HEK293 (cell line): ENCODE measurements around the gene AZGP1.
A peak's percentile ranks its signal among the peaks of the same experiment; 100 is the strongest.

ENCODE experiments used
- EGR2 ChIP-seq: fragments of 450-650 bp; formaldehyde crosslinking; IDR thresholded peaks from 2 replicates; pipeline ENCODE4 v1.5.1; 2016; ENCODE audit warnings: low read depth, missing biosample characterization, missing genetic modification characterization
- IKZF3 ChIP-seq: fragments of 450-650 bp; IDR thresholded peaks from 2 replicates; pipeline ENCODE4 v1.5.0; 2018; ENCODE audit warnings: missing biosample characterization, mild to moderate bottlenecking, missing genetic modification characterization, moderate library complexity
- KLF10 ChIP-seq: fragments of 450-650 bp; IDR thresholded peaks from 2 replicates; pipeline ENCODE4 v1.5.1; 2018; ENCODE audit warnings: missing biosample characterization, mild to moderate bottlenecking, missing genetic modification characterization
- MEIS1 ChIP-seq: sonication (generic); formaldehyde crosslinking; IDR thresholded peaks from 2 replicates; pipeline ENCODE4 v1.8.1; 2022; ENCODE audit warnings: missing genetic modification reagents, mild to moderate bottlenecking, borderline replicate concordance
- SCRT2 ChIP-seq: fragments of 450-650 bp; formaldehyde crosslinking; IDR thresholded peaks from 2 replicates; pipeline ENCODE4 v1.5.1; 2016; ENCODE audit warnings: missing biosample characterization, missing genetic modification characterization
- TCF7L2 ChIP-seq: IDR thresholded peaks from 2 replicates; pipeline ENCODE4 v1.6.1; 2011; ENCODE audit warnings: low read depth, mild to moderate bottlenecking, inconsistent platforms, low read length, moderate library complexity, borderline replicate concordance
- WT1 ChIP-seq: fragments of 450-650 bp; formaldehyde crosslinking; IDR thresholded peaks from 2 replicates; pipeline ENCODE4 v1.5.1; 2016; ENCODE audit warnings: missing biosample characterization, missing genetic modification characterization
- ZNF132 ChIP-seq: fragments of 450-650 bp; formaldehyde crosslinking; IDR thresholded peaks from 2 replicates; pipeline ENCODE4 v1.5.1; 2017; ENCODE audit warnings: missing biosample characterization, missing genetic modification characterization, borderline replicate concordance
- ZNF155 ChIP-seq: fragments of 450-650 bp; formaldehyde crosslinking; IDR thresholded peaks from 2 replicates; pipeline ENCODE4 v1.5.1; 2016; ENCODE audit warnings: missing biosample characterization, missing genetic modification characterization
- ZNF266 ChIP-seq: fragments of 450-650 bp; formaldehyde crosslinking; IDR thresholded peaks from 2 replicates; pipeline ENCODE4 v1.5.1; 2016; ENCODE audit warnings: missing biosample characterization, missing genetic modification characterization, low read depth
- ZNF324 ChIP-seq: fragments of 450-650 bp; formaldehyde crosslinking; IDR thresholded peaks from 2 replicates; pipeline ENCODE4 v1.5.1; 2016; ENCODE audit warnings: missing biosample characterization, missing genetic modification characterization
- ZNF354C ChIP-seq: fragments of 450-650 bp; formaldehyde crosslinking; IDR thresholded peaks from 2 replicates; pipeline ENCODE4 v1.5.1; 2016; ENCODE audit warnings: missing biosample characterization, missing genetic modification characterization, low read depth, borderline replicate concordance
- ZNF391 ChIP-seq: fragments of 450-650 bp; formaldehyde crosslinking; IDR thresholded peaks from 2 replicates; pipeline ENCODE4 v1.5.1; 2016; ENCODE audit warnings: low read depth, missing biosample characterization, missing genetic modification characterization, borderline replicate concordance
- ZNF416 ChIP-seq: fragments of 450-650 bp; formaldehyde crosslinking; IDR thresholded peaks from 2 replicates; pipeline ENCODE4 v1.5.1; 2016; ENCODE audit warnings: missing biosample characterization, missing genetic modification characterization
- ZNF426 ChIP-seq: fragments of 450-650 bp; formaldehyde crosslinking; IDR thresholded peaks from 2 replicates; pipeline ENCODE4 v1.5.1; 2017; ENCODE audit warnings: missing biosample characterization, missing genetic modification characterization, mild to moderate bottlenecking, inconsistent platforms, moderate library complexity
- ZNF530 ChIP-seq: fragments of 450-650 bp; formaldehyde crosslinking; IDR thresholded peaks from 2 replicates; pipeline ENCODE4 v1.5.1; 2016; ENCODE audit warnings: low read depth, missing biosample characterization, missing genetic modification characterization
- ZNF555 ChIP-seq: fragments of 450-650 bp; formaldehyde crosslinking; conservative IDR thresholded peaks from 2 replicates; pipeline ENCODE4 v1.5.1; 2017; ENCODE audit warnings: missing biosample characterization, mild to moderate bottlenecking, missing genetic modification characterization, inconsistent platforms
- ZNF626 ChIP-seq: fragments of 450-650 bp; sonication (Bioruptor Pico); formaldehyde crosslinking; IDR thresholded peaks from 2 replicates; pipeline ENCODE4 v1.5.1; 2018; ENCODE audit warnings: missing biosample characterization, missing genetic modification characterization, inconsistent platforms
- ZNF670 ChIP-seq: fragments of 450-650 bp; formaldehyde crosslinking; IDR thresholded peaks from 2 replicates; pipeline ENCODE4 v1.5.1; 2016; ENCODE audit warnings: missing biosample characterization, missing genetic modification characterization, low read depth
- TF ChIP-seq, protein P1 (sequence below): fragments of 450-650 bp; formaldehyde crosslinking; IDR thresholded peaks from 2 replicates; pipeline ENCODE4 v1.5.1; 2016; ENCODE audit warnings: missing biosample characterization, missing genetic modification characterization
- TF ChIP-seq, protein P2 (sequence below): fragments of 450-650 bp; formaldehyde crosslinking; IDR thresholded peaks from 2 replicates; pipeline ENCODE4 v1.5.1; 2016; ENCODE audit warnings: missing biosample characterization, missing genetic modification characterization
- TF ChIP-seq, protein P3 (sequence below): fragments of 450-650 bp; formaldehyde crosslinking; IDR thresholded peaks from 2 replicates; pipeline ENCODE4 v1.5.1; 2017; ENCODE audit warnings: missing biosample characterization, missing genetic modification characterization
- TF ChIP-seq, protein P4 (sequence below): fragments of 450-650 bp; formaldehyde crosslinking; IDR thresholded peaks from 2 replicates; pipeline ENCODE4 v1.5.1; 2016; ENCODE audit warnings: missing biosample characterization, missing genetic modification characterization, borderline replicate concordance
- TF ChIP-seq, protein P5 (sequence below): fragments of 450-650 bp; formaldehyde crosslinking; IDR thresholded peaks from 2 replicates; pipeline ENCODE4 v1.5.1; 2016; ENCODE audit warnings: missing biosample characterization, missing genetic modification characterization
- TF ChIP-seq, protein P6 (sequence below): fragments of 450-650 bp; formaldehyde crosslinking; IDR thresholded peaks from 2 replicates; pipeline ENCODE4 v1.5.1; 2016; ENCODE audit warnings: missing biosample characterization, missing genetic modification characterization

AZGP1 gene

DNA sequence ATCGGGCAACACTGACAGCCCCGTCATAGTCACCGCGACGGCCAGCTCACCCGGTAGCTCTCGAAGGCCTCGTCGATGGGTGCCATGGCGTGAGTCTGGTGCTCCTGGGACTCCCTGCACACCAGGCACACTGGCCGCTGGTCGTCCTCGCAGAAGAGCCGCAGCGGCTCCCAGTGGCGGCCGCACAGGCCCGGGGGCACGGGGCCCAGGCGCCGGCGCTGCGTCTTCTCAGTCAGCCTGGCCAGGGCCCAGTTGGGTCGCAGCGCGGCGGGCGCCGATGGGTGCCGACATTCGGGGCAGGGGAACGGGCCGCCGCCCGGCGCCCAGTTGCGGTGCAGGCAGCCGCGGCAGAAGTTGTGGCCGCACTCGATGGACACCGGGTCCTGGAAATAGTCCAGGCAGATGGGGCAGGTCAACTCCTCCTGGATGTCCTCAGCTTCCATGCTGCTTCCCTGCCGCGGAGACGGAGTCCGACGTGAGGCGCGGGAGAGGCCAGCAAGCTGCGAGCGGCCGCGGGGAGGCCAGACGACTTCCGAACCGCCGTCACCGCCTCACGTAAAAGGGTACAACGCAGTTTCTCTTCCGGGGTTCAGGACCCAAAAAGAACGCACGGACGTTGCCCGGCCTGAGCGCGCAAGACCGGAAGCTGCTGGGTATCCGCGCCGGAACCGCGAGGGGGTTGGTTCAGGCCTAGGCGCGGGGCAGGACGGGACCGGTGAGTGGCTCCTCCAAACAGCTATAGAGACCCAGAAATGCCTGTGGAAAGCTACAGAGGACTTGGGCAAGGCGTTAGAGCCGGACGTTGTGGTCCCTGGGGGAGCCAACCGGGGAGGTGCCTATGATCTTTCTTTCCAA lies 56.6 kb downstream of the AZGP1 start, which contains the start of gene TRIM4 (continued):
- TF ChIP-seq, protein P1, sequence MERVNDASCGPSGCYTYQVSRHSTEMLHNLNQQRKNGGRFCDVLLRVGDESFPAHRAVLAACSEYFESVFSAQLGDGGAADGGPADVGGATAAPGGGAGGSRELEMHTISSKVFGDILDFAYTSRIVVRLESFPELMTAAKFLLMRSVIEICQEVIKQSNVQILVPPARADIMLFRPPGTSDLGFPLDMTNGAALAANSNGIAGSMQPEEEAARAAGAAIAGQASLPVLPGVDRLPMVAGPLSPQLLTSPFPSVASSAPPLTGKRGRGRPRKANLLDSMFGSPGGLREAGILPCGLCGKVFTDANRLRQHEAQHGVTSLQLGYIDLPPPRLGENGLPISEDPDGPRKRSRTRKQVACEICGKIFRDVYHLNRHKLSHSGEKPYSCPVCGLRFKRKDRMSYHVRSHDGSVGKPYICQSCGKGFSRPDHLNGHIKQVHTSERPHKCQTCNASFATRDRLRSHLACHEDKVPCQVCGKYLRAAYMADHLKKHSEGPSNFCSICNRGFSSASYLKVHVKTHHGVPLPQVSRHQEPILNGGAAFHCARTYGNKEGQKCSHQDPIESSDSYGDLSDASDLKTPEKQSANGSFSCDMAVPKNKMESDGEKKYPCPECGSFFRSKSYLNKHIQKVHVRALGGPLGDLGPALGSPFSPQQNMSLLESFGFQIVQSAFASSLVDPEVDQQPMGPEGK (tag by site-specific recombination): peak; percentile 32; the same call in 1 of the 2 replicates
- TF ChIP-seq ZNF426: no peak
- TF ChIP-seq, protein P2, sequence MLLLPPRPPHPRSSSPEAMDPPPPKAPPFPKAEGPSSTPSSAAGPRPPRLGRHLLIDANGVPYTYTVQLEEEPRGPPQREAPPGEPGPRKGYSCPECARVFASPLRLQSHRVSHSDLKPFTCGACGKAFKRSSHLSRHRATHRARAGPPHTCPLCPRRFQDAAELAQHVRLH: peak; percentile 99
- TF ChIP-seq SCRT2 (tag by site-specific recombination): no peak
- no peak for TF ChIP-seq ZNF670 (tag by site-specific recombination)
- TF ChIP-seq ZNF155: no peak
- TF ChIP-seq, protein P3, sequence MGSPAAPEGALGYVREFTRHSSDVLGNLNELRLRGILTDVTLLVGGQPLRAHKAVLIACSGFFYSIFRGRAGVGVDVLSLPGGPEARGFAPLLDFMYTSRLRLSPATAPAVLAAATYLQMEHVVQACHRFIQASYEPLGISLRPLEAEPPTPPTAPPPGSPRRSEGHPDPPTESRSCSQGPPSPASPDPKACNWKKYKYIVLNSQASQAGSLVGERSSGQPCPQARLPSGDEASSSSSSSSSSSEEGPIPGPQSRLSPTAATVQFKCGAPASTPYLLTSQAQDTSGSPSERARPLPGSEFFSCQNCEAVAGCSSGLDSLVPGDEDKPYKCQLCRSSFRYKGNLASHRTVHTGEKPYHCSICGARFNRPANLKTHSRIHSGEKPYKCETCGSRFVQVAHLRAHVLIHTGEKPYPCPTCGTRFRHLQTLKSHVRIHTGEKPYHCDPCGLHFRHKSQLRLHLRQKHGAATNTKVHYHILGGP (tag by site-specific recombination): no peak
- TF ChIP-seq ZNF324 (tag by site-specific recombination): no peak
- no peak for TF ChIP-seq ZNF555
- no peak for TF ChIP-seq ZNF266 (tag by site-specific recombination)
- no peak for TF ChIP-seq ZNF391 (tag by site-specific recombination)
- no peak for TF ChIP-seq ZNF416 (tag by site-specific recombination)
- TF ChIP-seq WT1 (tag by site-specific recombination): peak; percentile 32; the same call in 1 of the 2 replicates
- TF ChIP-seq EGR2 (tag by site-specific recombination): no peak
- TF ChIP-seq, protein P4, sequence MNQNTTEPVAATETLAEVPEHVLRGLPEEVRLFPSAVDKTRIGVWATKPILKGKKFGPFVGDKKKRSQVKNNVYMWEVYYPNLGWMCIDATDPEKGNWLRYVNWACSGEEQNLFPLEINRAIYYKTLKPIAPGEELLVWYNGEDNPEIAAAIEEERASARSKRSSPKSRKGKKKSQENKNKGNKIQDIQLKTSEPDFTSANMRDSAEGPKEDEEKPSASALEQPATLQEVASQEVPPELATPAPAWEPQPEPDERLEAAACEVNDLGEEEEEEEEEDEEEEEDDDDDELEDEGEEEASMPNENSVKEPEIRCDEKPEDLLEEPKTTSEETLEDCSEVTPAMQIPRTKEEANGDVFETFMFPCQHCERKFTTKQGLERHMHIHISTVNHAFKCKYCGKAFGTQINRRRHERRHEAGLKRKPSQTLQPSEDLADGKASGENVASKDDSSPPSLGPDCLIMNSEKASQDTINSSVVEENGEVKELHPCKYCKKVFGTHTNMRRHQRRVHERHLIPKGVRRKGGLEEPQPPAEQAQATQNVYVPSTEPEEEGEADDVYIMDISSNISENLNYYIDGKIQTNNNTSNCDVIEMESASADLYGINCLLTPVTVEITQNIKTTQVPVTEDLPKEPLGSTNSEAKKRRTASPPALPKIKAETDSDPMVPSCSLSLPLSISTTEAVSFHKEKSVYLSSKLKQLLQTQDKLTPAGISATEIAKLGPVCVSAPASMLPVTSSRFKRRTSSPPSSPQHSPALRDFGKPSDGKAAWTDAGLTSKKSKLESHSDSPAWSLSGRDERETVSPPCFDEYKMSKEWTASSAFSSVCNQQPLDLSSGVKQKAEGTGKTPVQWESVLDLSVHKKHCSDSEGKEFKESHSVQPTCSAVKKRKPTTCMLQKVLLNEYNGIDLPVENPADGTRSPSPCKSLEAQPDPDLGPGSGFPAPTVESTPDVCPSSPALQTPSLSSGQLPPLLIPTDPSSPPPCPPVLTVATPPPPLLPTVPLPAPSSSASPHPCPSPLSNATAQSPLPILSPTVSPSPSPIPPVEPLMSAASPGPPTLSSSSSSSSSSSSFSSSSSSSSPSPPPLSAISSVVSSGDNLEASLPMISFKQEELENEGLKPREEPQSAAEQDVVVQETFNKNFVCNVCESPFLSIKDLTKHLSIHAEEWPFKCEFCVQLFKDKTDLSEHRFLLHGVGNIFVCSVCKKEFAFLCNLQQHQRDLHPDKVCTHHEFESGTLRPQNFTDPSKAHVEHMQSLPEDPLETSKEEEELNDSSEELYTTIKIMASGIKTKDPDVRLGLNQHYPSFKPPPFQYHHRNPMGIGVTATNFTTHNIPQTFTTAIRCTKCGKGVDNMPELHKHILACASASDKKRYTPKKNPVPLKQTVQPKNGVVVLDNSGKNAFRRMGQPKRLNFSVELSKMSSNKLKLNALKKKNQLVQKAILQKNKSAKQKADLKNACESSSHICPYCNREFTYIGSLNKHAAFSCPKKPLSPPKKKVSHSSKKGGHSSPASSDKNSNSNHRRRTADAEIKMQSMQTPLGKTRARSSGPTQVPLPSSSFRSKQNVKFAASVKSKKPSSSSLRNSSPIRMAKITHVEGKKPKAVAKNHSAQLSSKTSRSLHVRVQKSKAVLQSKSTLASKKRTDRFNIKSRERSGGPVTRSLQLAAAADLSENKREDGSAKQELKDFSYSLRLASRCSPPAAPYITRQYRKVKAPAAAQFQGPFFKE (tag by site-specific recombination): no peak
- TF ChIP-seq, protein P5, sequence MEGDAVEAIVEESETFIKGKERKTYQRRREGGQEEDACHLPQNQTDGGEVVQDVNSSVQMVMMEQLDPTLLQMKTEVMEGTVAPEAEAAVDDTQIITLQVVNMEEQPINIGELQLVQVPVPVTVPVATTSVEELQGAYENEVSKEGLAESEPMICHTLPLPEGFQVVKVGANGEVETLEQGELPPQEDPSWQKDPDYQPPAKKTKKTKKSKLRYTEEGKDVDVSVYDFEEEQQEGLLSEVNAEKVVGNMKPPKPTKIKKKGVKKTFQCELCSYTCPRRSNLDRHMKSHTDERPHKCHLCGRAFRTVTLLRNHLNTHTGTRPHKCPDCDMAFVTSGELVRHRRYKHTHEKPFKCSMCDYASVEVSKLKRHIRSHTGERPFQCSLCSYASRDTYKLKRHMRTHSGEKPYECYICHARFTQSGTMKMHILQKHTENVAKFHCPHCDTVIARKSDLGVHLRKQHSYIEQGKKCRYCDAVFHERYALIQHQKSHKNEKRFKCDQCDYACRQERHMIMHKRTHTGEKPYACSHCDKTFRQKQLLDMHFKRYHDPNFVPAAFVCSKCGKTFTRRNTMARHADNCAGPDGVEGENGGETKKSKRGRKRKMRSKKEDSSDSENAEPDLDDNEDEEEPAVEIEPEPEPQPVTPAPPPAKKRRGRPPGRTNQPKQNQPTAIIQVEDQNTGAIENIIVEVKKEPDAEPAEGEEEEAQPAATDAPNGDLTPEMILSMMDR (tag by site-specific recombination): peak; percentile 58
- no peak for TF ChIP-seq ZNF530 (tag by site-specific recombination)
- TF ChIP-seq ZNF354C: no peak
- no peak for TF ChIP-seq TCF7L2
- no peak for TF ChIP-seq ZNF132
- no peak for TF ChIP-seq KLF10 (tag by site-specific recombination)
- TF ChIP-seq IKZF3 (tag by site-specific recombination): no peak
- TF ChIP-seq MEIS1: no peak
- TF ChIP-seq, protein P6, sequence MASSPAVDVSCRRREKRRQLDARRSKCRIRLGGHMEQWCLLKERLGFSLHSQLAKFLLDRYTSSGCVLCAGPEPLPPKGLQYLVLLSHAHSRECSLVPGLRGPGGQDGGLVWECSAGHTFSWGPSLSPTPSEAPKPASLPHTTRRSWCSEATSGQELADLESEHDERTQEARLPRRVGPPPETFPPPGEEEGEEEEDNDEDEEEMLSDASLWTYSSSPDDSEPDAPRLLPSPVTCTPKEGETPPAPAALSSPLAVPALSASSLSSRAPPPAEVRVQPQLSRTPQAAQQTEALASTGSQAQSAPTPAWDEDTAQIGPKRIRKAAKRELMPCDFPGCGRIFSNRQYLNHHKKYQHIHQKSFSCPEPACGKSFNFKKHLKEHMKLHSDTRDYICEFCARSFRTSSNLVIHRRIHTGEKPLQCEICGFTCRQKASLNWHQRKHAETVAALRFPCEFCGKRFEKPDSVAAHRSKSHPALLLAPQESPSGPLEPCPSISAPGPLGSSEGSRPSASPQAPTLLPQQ (tag by site-specific recombination): peak; percentile 65; the same call in 1 of the 2 replicates
- no peak for TF ChIP-seq ZNF626 (tag by site-specific recombination)
